ENCODE data around the gene GCC2.
"Not testable (repeated sequence)": the region's sequence is repeated elsewhere in the genome, so short reads cannot be mapped to it uniquely, and the experiment has no call there.

The GCC2 gene

GRCh38 chr2:108441712-108442111 is 7.3 kb upstream of the GCC2 start:
- no peak for DNase-seq

GRCh38 chr2:108444941-108445840 is 3.8 kb upstream of the GCC2 start:
- no peak for DNase-seq

- DNase-seq = no peak
Observed at GRCh38 chr2:108446703-108447102, 2.3 kb upstream of the GCC2 start.

- no peak for DNase-seq
Observed at GRCh38 chr2:108447947-108448677, 894 bp upstream of the GCC2 start.

- no peak for DNase-seq
Observed at GRCh38 chr2:108449410-108450130, 564 bp downstream of the GCC2 start.

- DNase-seq = no peak
Observed at GRCh38 chr2:108450863-108451262, 1.9 kb downstream of the GCC2 start.

- no peak for DNase-seq
Observed at GRCh38 chr2:108451976-108452375, 3.0 kb downstream of the GCC2 start.

- DNase-seq = not testable (repeated sequence)
Observed at GRCh38 chr2:108453530-108453929, 4.5 kb downstream of the GCC2 start.

- no peak for DNase-seq
Observed at GRCh38 chr2:108454440-108454839, 5.4 kb downstream of the GCC2 start.

- DNase-seq = no peak
Observed at GRCh38 chr2:108455571-108455970, 6.6 kb downstream of the GCC2 start.

GRCh38 chr2:108458082-108458481 is 9.1 kb downstream of the GCC2 start:
- no peak for DNase-seq

- DNase-seq = no peak
Observed at GRCh38 chr2:108459441-108459840, 10.4 kb downstream of the GCC2 start.

- DNase-seq = no peak
Observed at GRCh38 chr2:108460345-108461037, 11.5 kb downstream of the GCC2 start.

- no peak for DNase-seq
Observed at GRCh38 chr2:108477099-108477498, 28.1 kb downstream of the GCC2 start.

GRCh38 chr2:108485253-108485652 is 36.2 kb downstream of the GCC2 start:
- DNase-seq = no peak

- no peak for DNase-seq
Observed at GRCh38 chr2:108490506-108491122, 41.6 kb downstream of the GCC2 start.

- DNase-seq = no peak
Observed at GRCh38 chr2:108491848-108492247, 42.8 kb downstream of the GCC2 start.

GRCh38 chr2:108492364-108492763 is 43.4 kb downstream of the GCC2 start:
- no peak for DNase-seq

GRCh38 chr2:108496167-108496566 is 47.2 kb downstream of the GCC2 start:
- not testable (repeated sequence) for DNase-seq

- DNase-seq = not testable (repeated sequence)
Observed at GRCh38 chr2:108507620-108508019, 58.6 kb downstream of the GCC2 start.

GRCh38 chr2:108512431-108512830 is 63.4 kb downstream of the GCC2 start:
- DNase-seq = not testable (repeated sequence)

- not testable (repeated sequence) for DNase-seq
Observed at GRCh38 chr2:108514478-108514877, 65.5 kb downstream of the GCC2 start.

All from activated T-cell treated with anti-CD3 and anti-CD28 coated beads, Interleukin-2, amount 50 U/mL, for 1 hour (primary cell).